Natural killer cell (primary cell): ENCODE measurements around the gene GNAT1. TPM values are rescaled to one million over a fixed set of nuclear protein-coding genes. Genes with fewer than 3 reads are reported as not detected.

Experiments used
- ATAC-seq, 3 donors: fragments of 150-1000 bp in 2 of 3; fragments of 200-7000 bp in 1 of 3; cut with Tn5 transposase; 1 replicate in 1 of 3; 2 replicates in 2 of 3; pipeline ENCODE4 v1.10.0; 2021; ENCODE audit warnings: mild to moderate bottlenecking in 2 of 3, moderate library complexity in 2 of 3
- DNase-seq, 2 donors: peaks; one replicate each; pipeline versions ENCODE4 v3.0.0 to v3.0.0-alpha.2; 2013 to 2021; ENCODE audit warnings: mixed read lengths in 1 of 2
- H3K27ac ChIP-seq: one replicate; pipeline ENCODE4 v1.5.1; 2013; ENCODE audit warnings: mild to moderate bottlenecking, low read length
- H3K27me3 ChIP-seq: one replicate; pipeline ENCODE4 v1.6.1; 2013; ENCODE audit warnings: low read length; ENCODE audit not compliant: control insufficient read depth, insufficient read depth
- H3K36me3 ChIP-seq: one replicate; pipeline ENCODE4 v1.6.1; 2013; ENCODE audit warnings: low read length; ENCODE audit not compliant: control insufficient read depth, insufficient read depth
- H3K4me1 ChIP-seq: one replicate; pipeline ENCODE4 v1.6.1; 2013; ENCODE audit warnings: low read length; ENCODE audit not compliant: control insufficient read depth, insufficient read depth
- H3K4me3 ChIP-seq: one replicate; pipeline ENCODE4 v1.5.1; 2013; ENCODE audit warnings: low read length
- H3K9me3 ChIP-seq: one replicate; pipeline ENCODE4 v1.6.1; 2013; ENCODE audit warnings: low read length; ENCODE audit not compliant: control insufficient read depth, insufficient read depth
- H3K27ac Mint-ChIP-seq, 2 donors: one replicate each; pipeline ENCODE4 v1.8.0; 2022; ENCODE audit warnings: mild to moderate bottlenecking in 2 of 2, mixed read lengths in 2 of 2, moderate library complexity in 1 of 2
- H3K27me3 Mint-ChIP-seq, 2 donors: one replicate each; pipeline ENCODE4 v1.8.0; 2022; ENCODE audit warnings: low read depth in 2 of 2, mixed read lengths in 2 of 2
- H3K36me3 Mint-ChIP-seq: one replicate; pipeline ENCODE4 v1.8.0; 2022; ENCODE audit warnings: mixed read lengths
- H3K4me1 Mint-ChIP-seq, 2 donors: one replicate each; pipeline ENCODE4 v1.8.0; 2022; ENCODE audit warnings: mixed read lengths in 2 of 2
- H3K4me3 Mint-ChIP-seq: one replicate; pipeline ENCODE4 v1.8.0; 2022; ENCODE audit warnings: mild to moderate bottlenecking, moderate library complexity, mixed read lengths
- H3K9me3 Mint-ChIP-seq, 2 donors: one replicate each; pipeline ENCODE4 v1.8.0; 2022; ENCODE audit warnings: mixed read lengths in 2 of 2
- WGBS: methylation state at CpG from one replicate; pipeline ENCODE4 v1.1.7; 2013; ENCODE audit warnings: missing lambda C conversion rate; ENCODE audit not compliant: insufficient coverage; 5-methylcytosine and 5-hydroxymethylcytosine counted together
- intact Hi-C: fragments of 100-400 bp; cut with micrococcal nuclease; formaldehyde crosslinking; loops from one replicate; pipeline ENCODE4 v1.14.2; 2022
- total RNA-seq, 4 donors: library from RNA; stranded (reverse); fragments of 120-200 nt in 1 of 4; gene quantifications; one replicate each; pipeline versions ENCODE4 v1.2.3 to v1.2.4, GENCODE V29; 2013 to 2022
- TF ChIP-seq, protein P1 (sequence below): fragments of 200-600 bp; IDR thresholded peaks from one replicate; pipeline ENCODE4 v1.8.0; 2022; ENCODE audit warnings: antibody characterized with exemption

Gene GNAT1
- total RNA-seq, 3 donors from 2014 or later (not counting 1 experiment from before 2014, with no cell fraction given), result not detected

DNA sequence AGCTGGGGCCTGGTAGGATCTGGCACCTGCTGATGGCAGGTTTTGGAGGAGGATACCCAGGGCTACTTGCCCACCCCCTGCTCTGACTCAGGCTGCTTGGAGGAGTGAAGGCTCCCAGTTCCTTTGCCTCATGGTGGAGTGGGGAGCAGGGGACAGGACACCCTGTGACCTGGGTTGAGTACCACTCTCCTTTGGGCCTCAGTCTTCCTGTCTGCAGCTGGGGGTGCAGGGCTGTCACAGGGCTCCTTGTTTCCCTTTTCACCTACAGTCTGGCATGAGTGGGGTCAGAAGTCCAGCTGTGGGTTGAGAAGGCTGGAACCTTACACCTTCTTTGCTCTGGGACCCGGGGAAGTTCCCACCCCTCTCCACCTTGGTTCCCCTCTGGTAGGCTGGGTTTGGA lies 21.6 kb upstream of the GNAT1 start:
- H3K36me3 Mint-ChIP-seq, result no peaks in the 10 kb centered on the region
- DNase-seq (no peak), ATAC-seq (no peak)
- no peaks in the 10 kb centered on the region for H3K36me3 ChIP-seq
- H3K27ac ChIP-seq, result no peak overlapping the region
- TF ChIP-seq, protein P1, sequence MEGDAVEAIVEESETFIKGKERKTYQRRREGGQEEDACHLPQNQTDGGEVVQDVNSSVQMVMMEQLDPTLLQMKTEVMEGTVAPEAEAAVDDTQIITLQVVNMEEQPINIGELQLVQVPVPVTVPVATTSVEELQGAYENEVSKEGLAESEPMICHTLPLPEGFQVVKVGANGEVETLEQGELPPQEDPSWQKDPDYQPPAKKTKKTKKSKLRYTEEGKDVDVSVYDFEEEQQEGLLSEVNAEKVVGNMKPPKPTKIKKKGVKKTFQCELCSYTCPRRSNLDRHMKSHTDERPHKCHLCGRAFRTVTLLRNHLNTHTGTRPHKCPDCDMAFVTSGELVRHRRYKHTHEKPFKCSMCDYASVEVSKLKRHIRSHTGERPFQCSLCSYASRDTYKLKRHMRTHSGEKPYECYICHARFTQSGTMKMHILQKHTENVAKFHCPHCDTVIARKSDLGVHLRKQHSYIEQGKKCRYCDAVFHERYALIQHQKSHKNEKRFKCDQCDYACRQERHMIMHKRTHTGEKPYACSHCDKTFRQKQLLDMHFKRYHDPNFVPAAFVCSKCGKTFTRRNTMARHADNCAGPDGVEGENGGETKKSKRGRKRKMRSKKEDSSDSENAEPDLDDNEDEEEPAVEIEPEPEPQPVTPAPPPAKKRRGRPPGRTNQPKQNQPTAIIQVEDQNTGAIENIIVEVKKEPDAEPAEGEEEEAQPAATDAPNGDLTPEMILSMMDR, result no peak
- H3K4me3 Mint-ChIP-seq, result no peak overlapping the region
- no peaks in the 10 kb centered on the region for H3K4me1 ChIP-seq
- H3K27ac Mint-ChIP-seq, result no peak overlapping the region
- H3K4me1 Mint-ChIP-seq, result peaks cover 0 to 4% of the 10 kb centered on the region in 2 donors
- intact Hi-C loops, result no loop called here
- WGBS, result 60% methylated on average over 1 of the region's 1 CpG
- H3K9me3 Mint-ChIP-seq, result no peaks in the 10 kb centered on the region
- peaks cover 0 to 2% of the 10 kb centered on the region in 2 donors for H3K27me3 Mint-ChIP-seq
- H3K27me3 ChIP-seq, result no peaks in the 10 kb centered on the region
- H3K9me3 ChIP-seq, result no peaks in the 10 kb centered on the region
- H3K4me3 ChIP-seq, result no peak overlapping the region

GRCh38 chr3:50170689-50171088 lies 20.7 kb upstream of the GNAT1 start:
- WGBS, result 73% methylated on average over 10 of the region's 10 CpGs
- Histone ChIP-seq H3K27ac (no peak overlapping the region), H3K36me3 (no peaks in the 10 kb centered on the region), H3K4me1 (no peaks in the 10 kb centered on the region), H3K4me3 (no peak overlapping the region), H3K9me3 (no peaks in the 10 kb centered on the region), H3K27me3 (no peaks in the 10 kb centered on the region)
- Mint-ChIP-seq H3K27me3 (peaks cover 0 to 2% of the 10 kb centered on the region in 2 donors), H3K4me1 (peaks cover 0 to 4% of the 10 kb centered on the region in 2 donors), H3K9me3 (no peaks in the 10 kb centered on the region), H3K27ac (no peak overlapping the region), H3K4me3 (no peak overlapping the region), H3K36me3 (no peaks in the 10 kb centered on the region)
- intact Hi-C loops, result no loop called here
- TF ChIP-seq, protein P1, result no peak
- peak in 2 of 3 donors; percentile 52 to 54 for ATAC-seq
- DNase-seq, result no peak

GRCh38 chr3:50171540-50172301 lies 19.7 kb upstream of the GNAT1 start:
- no peaks in the 10 kb centered on the region for H3K4me1 ChIP-seq
- TF ChIP-seq, protein P1, result no peak
- H3K27ac Mint-ChIP-seq, result no peak overlapping the region
- WGBS, result 84% methylated on average over 21 of the region's 21 CpGs
- peaks cover 0 to 4% of the 10 kb centered on the region in 2 donors for H3K4me1 Mint-ChIP-seq
- no peaks in the 10 kb centered on the region for H3K9me3 ChIP-seq
- H3K27me3 ChIP-seq, result no peaks in the 10 kb centered on the region
- intact Hi-C loops, result no loop called here
- no peak overlapping the region for H3K4me3 ChIP-seq
- H3K27ac ChIP-seq, result no peak overlapping the region
- peaks cover 0 to 2% of the 10 kb centered on the region in 2 donors for H3K27me3 Mint-ChIP-seq
- ATAC-seq (no peak), DNase-seq (no peak)
- H3K36me3 Mint-ChIP-seq, result no peaks in the 10 kb centered on the region
- H3K36me3 ChIP-seq, result no peaks in the 10 kb centered on the region
- H3K9me3 Mint-ChIP-seq, result no peaks in the 10 kb centered on the region
- H3K4me3 Mint-ChIP-seq, result no peak overlapping the region
